Subcutaneous abdominal adipose tissue (tissue), 5 donors: ENCODE measurements around the gene BUD31.
A peak's percentile ranks its signal among the peaks of the same experiment; 100 is the strongest.

ENCODE experiments used
- H3K27ac ChIP-seq: one replicate; pipeline ENCODE4 v1.7.0; 2013; ENCODE audit warnings: low read depth, mild to moderate bottlenecking, inconsistent platforms, low read length, moderate library complexity
- H3K27me3 ChIP-seq, 5 donors: one replicate each; pipeline ENCODE4 v1.7.0; 2013; ENCODE audit warnings: low read length in 5 of 5, inconsistent platforms in 1 of 5; ENCODE audit not compliant: control insufficient read depth in 5 of 5, insufficient read depth in 4 of 5
- H3K36me3 ChIP-seq, 5 donors: one replicate each; pipeline ENCODE4 v1.7.0; 2013; ENCODE audit warnings: low read length in 5 of 5; ENCODE audit not compliant: control insufficient read depth in 5 of 5, insufficient read depth in 5 of 5
- H3K4me1 ChIP-seq, 5 donors: one replicate each; pipeline ENCODE4 v1.7.0; 2013; ENCODE audit warnings: low read length in 5 of 5, mild to moderate bottlenecking in 3 of 5, moderate library complexity in 1 of 5; ENCODE audit not compliant: control insufficient read depth in 5 of 5, insufficient read depth in 5 of 5
- H3K4me3 ChIP-seq, 5 donors: one replicate each; pipeline ENCODE4 v1.7.0; 2013; ENCODE audit warnings: low read length in 5 of 5, low read depth in 1 of 5
- H3K9ac ChIP-seq, 5 donors: one replicate each; pipeline ENCODE4 v1.7.0; 2013; ENCODE audit warnings: low read length in 5 of 5, mild to moderate bottlenecking in 4 of 5, moderate library complexity in 3 of 5
- H3K9me3 ChIP-seq, 5 donors: one replicate each; pipeline ENCODE4 v1.7.0; 2013; ENCODE audit warnings: low read length in 5 of 5; ENCODE audit not compliant: control insufficient read depth in 5 of 5
- donor health status: healthy.
- donor health status: healthy.
- donor health status: healthy.
- donor health status: healthy.
- donor health status: healthy.

BUD31 gene

GRCh38 chr7:99459087-99459486 lies 50.3 kb downstream of the BUD31 start:
- H3K27ac ChIP-seq: no peak overlapping the region
- H3K4me1 ChIP-seq: peaks cover 2 to 17% (median 10%) of the 10 kb centered on the region in 5 donors
- H3K4me3 ChIP-seq: no peak overlapping the region
- no peaks in the 10 kb centered on the region for H3K9me3 ChIP-seq
- no peaks in the 10 kb centered on the region for H3K27me3 ChIP-seq
- H3K9ac ChIP-seq: no peak overlapping the region
- H3K36me3 ChIP-seq: peaks cover 0 to 73% (median 67%) of the 10 kb centered on the region in 5 donors

- H3K27me3 ChIP-seq: no peaks in the 10 kb centered on the region
- peaks cover 0 to 58% (median 52%) of the 10 kb centered on the region in 5 donors for H3K36me3 ChIP-seq
- H3K27ac ChIP-seq: no peak overlapping the region
- no peak overlapping the region for H3K4me3 ChIP-seq
- peaks cover 7 to 31% (median 23%) of the 10 kb centered on the region in 5 donors for H3K4me1 ChIP-seq
- no peak overlapping the region for H3K9ac ChIP-seq
- no peaks in the 10 kb centered on the region for H3K9me3 ChIP-seq
Observed at GRCh38 chr7:99460651-99461050, 51.9 kb downstream of the BUD31 start.

- H3K27me3 ChIP-seq: no peaks in the 10 kb centered on the region
- H3K4me3 ChIP-seq: no peak overlapping the region
- no peak overlapping the region for H3K27ac ChIP-seq
- H3K9me3 ChIP-seq: no peaks in the 10 kb centered on the region
- H3K9ac ChIP-seq: peak overlapping the region in 1 of 5 donors; percentile 36
- H3K36me3 ChIP-seq: peaks cover 0 to 52% (median 46%) of the 10 kb centered on the region in 5 donors
- H3K4me1 ChIP-seq: peaks cover 7 to 33% (median 27%) of the 10 kb centered on the region in 5 donors
Observed at GRCh38 chr7:99461221-99461620, 52.5 kb downstream of the BUD31 start.

GRCh38 chr7:99465421-99465768 lies 56.6 kb downstream of the BUD31 start:
- Histone ChIP-seq H3K27me3 (no peaks in the 10 kb centered on the region), H3K9ac (peak overlapping the region; percentile 88 to 97 (median 96)), H3K9me3 (no peaks in the 10 kb centered on the region), H3K4me1 (peaks cover 7 to 39% (median 31%) of the 10 kb centered on the region in 5 donors), H3K36me3 (peaks cover 0 to 12% (median 9%) of the 10 kb centered on the region in 5 donors), H3K4me3 (peak overlapping the region; percentile 91 to 100 (median 99)), H3K27ac (peak overlapping the region; percentile 80)

- Histone ChIP-seq H3K4me3 (no peak overlapping the region), H3K9me3 (no peaks in the 10 kb centered on the region), H3K27me3 (no peaks in the 10 kb centered on the region), H3K4me1 (peaks cover 5 to 40% (median 36%) of the 10 kb centered on the region in 5 donors), H3K27ac (no peak overlapping the region), H3K36me3 (peaks cover 0 to 5% (median 4%) of the 10 kb centered on the region in 5 donors), H3K9ac (no peak overlapping the region)
Observed at GRCh38 chr7:99468336-99468918, 59.7 kb downstream of the BUD31 start.
